ENCODE data around the gene FAM20C.
A peak's percentile ranks its signal among the peaks of the same experiment; 100 is the strongest.
"Not testable (repeated sequence)": the region's sequence is repeated elsewhere in the genome, so short reads cannot be mapped to it uniquely, and the experiment has no call there.

FAM20C gene

GRCh38 chr7:174716-175115, 17.7 kb upstream of the FAM20C start:
- DNase-seq, result no peak

- no peak for DNase-seq
Observed at GRCh38 chr7:175955-176354, 16.4 kb upstream of the FAM20C start.

GRCh38 chr7:176381-176780, 16.0 kb upstream of the FAM20C start:
- DNase-seq, result no peak

GRCh38 chr7:176786-177459, 15.4 kb upstream of the FAM20C start:
- no peak for DNase-seq

GRCh38 chr7:178444-178843, 13.9 kb upstream of the FAM20C start:
- no peak for DNase-seq

GRCh38 chr7:179209-179681, 13.1 kb upstream of the FAM20C start:
- DNase-seq, result no peak

GRCh38 chr7:179948-180694, 12.2 kb upstream of the FAM20C start:
- DNase-seq, result no peak

- no peak for DNase-seq
Observed at GRCh38 chr7:181738-182137, 10.6 kb upstream of the FAM20C start.

GRCh38 chr7:182502-182901, 9.9 kb upstream of the FAM20C start:
- DNase-seq, result not testable (repeated sequence)

- DNase-seq, result no peak
Observed at GRCh38 chr7:183496-184292, 8.7 kb upstream of the FAM20C start.

- no peak for DNase-seq
Observed at GRCh38 chr7:184294-185264, 7.8 kb upstream of the FAM20C start.

- DNase-seq, result no peak
Observed at GRCh38 chr7:186516-187113, 5.8 kb upstream of the FAM20C start.

GRCh38 chr7:187227-187927, 5.0 kb upstream of the FAM20C start:
- no peak for DNase-seq

- no peak for DNase-seq
Observed at GRCh38 chr7:188174-188573, 4.2 kb upstream of the FAM20C start.

- no peak for DNase-seq
Observed at GRCh38 chr7:188727-189500, 3.5 kb upstream of the FAM20C start.

- no peak for DNase-seq
Observed at GRCh38 chr7:189719-190118, 2.7 kb upstream of the FAM20C start.

GRCh38 chr7:190196-190595, 2.2 kb upstream of the FAM20C start:
- no peak for DNase-seq

- peak; percentile 85 for DNase-seq
Observed at GRCh38 chr7:191105-191980, 1.0 kb upstream of the FAM20C start.

- peak; percentile 49 for DNase-seq
Observed at GRCh38 chr7:192701-193480, 520 bp downstream of the FAM20C start.

All from eye (tissue), 1 donor.